Stimulated activated CD8-positive, alpha-beta memory T cell treated with anti-CD3 and anti-CD28 coated beads, Interleukin-7, amount 100 ng/mL, for 1 hour (primary cell): ENCODE measurements around the gene SUFU.

Experiments used
- DNase-seq, 2 donors: peaks; one replicate each; pipeline ENCODE4 v3.0.0-alpha.2; 2020; ENCODE audit warnings: low read depth in 2 of 2

Gene SUFU

DNA sequence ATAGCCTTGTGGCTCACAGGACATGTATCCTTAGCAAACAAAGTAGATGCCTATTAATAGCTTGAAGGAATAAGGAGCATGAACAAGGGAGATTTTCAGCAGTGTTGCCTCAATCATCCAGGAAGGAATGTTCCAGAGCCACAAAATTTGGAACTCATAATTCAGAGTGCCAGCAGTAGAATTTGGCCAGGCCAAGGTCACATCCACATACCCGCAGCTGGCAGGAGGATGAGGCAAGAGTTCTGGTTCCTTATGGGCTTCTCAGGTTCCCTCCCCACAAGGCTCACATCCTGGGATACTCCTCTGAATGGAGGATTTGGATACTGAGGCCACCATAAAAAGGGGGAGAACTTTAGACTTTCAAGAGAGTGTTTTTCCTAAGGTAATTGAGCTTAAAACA, 45.8 kb downstream of the SUFU start:
- no peak for DNase-seq

DNA sequence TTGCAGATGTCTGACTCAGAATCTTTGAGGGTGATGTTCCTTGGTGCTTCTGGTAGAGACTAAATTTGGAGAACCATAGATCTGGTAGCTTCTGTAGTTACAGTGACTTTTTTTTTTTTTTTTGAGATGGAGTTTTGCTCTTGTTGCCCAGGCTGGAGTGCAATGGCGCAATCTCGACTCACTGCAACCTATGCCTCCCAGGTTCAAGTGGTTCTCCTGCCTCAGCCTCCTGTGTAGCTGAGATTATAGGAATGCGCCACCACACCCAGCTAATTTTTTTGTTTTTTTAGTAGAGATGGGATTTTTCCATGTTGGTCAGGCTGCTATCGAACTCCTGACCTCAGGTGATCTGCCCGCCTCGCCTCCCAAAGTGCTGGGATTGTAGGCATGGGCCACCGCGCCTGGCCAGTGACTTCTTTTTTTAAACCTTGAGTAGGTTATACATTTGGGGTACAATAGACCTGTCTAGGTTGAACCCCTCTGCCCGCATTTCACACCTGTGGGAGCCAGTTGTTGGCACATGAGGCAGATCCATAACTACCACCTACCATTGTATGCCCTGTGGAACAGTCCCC, 47.0 kb downstream of the SUFU start:
- DNase-seq = no peak

DNA sequence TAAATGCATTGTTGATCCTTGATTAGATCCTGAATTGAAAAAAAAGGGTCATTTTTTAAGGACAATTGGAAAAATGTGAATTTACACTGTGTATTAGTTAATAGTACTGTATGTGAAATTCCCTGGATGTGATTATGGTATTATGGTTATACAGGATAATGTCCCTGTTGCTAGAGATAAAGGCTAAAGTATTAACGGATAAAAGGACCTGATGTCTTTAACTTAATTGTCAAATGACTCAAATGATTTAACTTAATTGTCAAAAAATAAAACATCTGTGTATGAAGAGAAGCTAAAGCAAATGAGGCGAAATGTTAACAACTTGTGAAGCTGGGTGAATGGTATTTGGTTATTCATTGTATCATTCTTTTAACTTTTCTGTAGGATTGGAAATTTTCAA, 48.8 kb downstream of the SUFU start:
- no peak for DNase-seq

DNA sequence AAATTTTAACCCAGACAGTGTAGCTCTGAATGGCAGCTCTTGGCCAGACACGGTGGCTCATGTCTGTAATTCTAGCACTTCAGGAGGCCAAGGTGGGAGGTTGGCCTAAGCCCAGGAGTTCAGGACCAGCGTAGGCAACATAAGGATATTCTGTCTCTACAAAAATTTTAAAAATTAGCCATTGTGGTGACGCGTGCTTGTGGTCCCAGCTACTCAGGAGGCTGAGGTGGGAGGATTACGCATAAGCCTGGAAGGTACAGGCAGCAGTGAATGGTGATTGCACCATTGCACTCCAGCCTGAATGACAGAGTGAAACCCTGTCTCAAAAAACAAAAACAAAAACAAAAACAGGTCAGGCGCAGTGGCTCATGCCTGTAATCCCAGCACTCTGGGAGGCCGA, 50.0 kb downstream of the SUFU start:
- no peak for DNase-seq

DNA sequence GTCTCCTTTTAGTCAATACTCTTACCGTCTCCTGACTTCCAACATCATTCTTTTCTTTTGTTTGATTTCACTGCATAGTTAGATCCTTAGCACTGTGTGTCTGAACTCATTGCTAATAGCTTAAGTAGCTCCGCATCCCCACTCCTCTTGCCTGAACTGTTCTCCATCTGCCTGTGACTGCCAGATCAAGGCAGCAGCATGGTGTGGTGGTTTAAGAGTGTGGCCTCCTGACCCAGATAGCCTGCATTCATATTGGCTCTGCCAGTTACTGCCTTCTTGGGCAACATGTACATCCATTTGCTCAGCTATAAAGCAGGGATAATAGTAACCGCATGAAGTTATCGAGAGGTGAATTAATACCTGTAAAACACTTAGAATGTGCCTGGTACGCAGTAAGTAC, 50.8 kb downstream of the SUFU start:
- no peak for DNase-seq

DNA sequence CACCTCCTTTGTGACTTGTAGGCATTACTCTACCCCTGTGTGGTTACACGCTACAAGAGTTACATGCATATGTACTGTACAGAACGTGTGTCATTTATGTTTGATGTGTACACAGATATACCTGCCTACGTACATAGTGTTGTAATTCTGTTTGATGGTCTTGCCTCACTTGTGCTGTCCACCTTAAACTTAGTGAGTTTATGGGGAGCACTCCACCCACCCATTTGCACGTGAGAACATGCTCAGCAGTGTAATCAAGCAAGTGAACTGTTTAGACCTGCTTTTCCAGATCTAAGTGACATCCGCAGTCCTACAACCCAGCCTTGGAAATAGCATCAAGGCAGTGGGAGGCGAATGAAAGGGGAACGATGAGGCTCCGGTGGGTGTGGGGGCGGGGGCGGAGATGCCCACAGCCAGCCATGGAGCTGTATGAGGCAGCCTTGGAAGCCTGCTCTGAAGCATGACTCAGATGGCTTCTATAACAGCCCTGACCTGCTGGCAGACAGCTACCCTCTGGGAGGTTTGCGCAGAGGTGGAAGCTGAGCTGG, 52.1 kb downstream of the SUFU start:
- no peak for DNase-seq

DNA sequence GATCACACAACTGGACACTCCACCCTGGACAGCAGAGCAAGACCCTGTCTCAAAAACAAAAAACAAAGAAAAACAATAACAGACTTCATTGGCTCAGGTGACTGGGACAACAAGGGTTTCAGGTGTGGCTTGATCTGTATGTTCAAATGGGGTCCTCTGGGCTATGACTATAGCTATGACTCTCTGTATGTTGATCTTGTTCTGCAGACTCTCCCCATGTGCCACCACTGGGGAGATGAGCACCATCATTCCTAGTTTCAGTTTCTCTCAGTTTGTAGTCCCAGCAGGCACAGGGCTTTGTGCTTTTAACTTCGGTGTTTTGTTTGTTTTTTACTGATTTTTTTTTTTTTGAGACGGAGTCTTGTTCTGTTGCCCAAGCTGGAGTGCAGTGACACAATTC, 53.8 kb downstream of the SUFU start:
- no peak for DNase-seq

DNA sequence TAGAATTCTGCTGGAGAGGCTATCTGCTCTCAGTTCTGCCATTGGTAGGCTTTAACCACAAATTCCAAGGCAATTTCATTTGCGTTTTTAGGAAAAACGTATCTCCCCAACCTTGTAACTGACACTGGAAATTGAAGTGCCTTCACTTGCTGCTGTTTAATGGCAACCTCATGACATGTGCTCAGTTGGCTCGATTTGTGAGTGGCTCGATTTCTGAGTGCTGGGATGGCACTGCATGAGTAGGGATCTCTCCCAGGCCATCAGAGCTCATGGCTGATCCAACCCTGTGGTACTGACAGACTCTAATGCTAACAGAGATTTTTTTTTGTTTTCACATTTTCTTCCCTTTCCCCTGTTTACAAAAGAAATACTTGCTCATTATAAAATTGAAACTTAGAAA, 56.0 kb downstream of the SUFU start:
- no peak for DNase-seq

DNA sequence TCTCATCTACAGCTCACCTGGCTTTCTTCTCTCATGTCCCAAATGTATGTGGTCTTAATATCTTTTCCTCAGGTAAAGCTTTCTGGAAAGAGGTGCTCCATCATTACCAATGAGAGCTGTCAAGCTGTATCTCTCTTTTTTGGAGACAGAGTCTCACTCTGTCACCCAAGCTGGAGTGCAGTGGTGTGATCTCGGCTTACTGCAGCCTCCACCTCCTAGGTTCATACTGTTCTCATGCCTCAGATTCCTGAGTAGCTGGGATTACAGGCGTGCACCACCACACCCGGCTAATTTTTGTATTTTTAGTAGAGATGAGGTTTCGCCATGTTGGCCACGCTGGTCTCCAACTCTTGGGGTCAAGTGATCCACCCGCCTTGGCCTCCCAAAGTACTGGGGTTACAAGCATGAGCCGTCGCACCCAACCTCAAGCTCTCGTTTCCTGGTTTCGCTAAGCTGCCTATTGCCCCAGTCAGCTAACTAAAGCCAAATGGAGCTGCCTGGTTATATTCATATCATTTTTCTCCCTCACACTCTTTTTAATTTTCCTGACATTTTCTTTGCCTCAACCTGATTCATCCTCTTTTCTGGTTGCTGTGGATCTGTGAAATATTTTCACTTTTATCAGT, 60.5 kb downstream of the SUFU start:
- DNase-seq = no peak

DNA sequence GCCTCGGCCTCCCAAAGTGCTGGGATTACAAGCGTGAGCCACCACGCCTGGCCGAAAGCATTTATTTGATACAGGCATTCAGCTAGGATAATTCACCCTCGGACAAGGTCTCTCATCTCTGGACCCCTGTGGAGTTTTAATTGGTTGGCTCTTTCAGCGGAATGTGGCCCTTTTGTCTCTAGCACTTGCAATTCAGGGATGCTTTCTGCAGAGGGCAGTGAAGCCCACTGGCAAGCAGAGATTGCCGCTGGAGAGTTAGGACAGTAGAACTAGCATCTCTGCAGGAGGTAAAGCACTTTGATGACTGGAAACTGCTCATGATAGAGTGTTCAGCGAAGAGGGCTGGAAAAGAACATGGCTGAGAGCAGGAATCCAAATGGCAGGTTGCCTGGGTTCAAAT, 62.0 kb downstream of the SUFU start:
- DNase-seq = no peak

DNA sequence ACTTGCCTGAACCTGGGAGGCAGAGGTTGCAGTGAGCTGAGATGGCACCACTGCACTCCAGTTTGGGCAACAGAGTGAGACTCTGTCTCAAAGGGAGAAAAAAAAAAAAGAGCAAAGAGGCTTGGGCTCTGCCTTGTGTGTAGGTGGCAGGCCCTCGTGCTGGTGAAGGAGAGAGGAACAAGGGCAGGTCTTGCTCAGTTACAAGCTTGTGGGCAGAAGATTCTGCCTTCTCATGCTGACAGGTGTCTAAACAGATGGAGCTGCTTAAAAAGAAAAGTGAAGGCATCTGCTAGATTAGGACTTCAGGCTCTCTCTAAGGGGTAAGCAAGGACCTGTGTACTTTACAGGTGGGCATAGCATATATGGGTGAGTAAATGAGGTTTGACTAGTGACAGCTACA, 75.0 kb downstream of the SUFU start:
- DNase-seq = no peak

DNA sequence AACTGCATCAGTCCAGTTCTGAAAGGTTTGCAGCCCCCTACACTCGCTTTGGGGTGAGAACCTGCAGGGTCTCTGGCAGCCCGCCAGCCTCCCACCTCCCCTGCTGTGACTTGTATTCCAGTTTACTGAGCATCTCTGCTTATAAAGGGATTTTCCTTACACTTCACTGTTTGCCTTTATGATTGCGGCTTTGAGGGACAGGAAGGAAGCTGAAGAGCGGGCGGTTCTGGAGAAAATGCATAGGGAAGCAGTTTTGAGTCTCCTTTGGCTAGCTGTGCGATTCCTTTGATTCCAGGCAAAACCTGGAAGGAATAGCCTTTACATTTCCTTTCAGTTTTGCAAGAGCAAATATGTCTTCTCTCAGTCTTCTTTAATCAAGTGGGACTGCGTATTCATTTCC, 75.6 kb downstream of the SUFU start:
- DNase-seq = no peak

DNA sequence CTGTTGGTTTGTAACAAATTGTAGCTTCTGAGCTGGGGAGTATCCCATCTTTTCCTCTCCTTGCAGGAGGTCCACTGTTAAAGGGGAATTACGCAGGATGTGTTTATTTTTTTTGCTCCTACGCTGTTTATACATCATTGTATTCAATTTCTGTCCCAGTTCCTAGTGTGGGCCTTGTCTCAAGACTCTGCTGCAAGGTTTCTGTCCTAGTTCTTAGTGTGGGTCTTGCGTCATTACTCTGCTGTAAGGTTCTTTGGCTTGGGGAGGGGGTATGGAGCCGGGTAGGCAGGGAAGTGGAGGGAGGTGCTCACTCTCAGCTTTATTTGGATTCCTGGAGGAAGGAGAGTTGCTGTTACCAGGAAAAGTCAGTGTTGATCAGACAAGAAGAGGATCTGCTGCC, 76.5 kb downstream of the SUFU start:
- no peak for DNase-seq

DNA sequence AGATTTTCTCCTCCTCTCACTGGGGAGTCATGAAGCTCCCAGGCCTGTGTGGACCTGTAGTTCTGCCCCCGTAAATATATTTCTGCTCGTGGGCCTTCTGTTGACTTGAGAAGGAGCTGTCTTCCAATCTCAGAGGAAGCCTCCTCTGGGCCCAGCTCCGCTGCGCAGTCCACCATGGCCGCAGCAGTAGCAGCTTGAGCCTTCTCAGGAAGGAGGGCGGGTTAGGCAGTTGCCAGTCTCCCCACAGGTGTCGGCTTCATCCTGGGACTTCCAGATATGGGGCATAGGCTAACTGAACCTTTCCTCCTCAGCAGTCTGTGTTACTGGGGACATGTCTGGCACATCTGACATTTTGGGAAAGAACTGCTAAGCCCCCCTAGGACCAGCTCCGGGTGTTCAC, 77.6 kb downstream of the SUFU start:
- no peak for DNase-seq

DNA sequence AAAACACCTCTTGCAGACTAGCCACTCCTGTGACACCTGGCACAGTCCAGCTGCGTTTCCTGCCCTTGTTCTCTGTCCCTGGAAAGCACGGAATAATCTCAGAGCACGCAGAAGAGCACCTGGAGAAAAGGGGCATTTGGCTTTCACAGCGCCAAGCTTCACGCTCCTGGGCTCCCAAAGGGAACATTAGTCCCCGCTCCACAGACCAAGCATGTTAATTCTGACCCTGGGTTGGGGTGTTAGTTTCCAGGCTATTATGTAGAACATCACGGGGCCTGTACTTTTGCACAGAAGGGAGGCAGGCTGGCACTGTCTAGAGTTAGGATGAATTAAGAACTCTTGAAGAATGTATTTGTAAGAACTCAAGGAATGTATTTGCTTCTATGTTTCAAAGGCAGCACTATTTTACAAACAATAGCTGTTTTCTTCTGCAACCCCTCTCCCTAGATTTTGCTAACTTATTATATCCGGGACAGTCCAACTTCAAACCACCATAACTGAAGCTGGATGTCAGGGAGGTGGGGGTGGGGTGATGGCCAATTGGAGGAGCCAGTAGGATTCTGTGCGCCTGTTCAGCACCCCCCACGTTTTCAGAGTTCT, 78.3 kb downstream of the SUFU start:
- DNase-seq = no peak

DNA sequence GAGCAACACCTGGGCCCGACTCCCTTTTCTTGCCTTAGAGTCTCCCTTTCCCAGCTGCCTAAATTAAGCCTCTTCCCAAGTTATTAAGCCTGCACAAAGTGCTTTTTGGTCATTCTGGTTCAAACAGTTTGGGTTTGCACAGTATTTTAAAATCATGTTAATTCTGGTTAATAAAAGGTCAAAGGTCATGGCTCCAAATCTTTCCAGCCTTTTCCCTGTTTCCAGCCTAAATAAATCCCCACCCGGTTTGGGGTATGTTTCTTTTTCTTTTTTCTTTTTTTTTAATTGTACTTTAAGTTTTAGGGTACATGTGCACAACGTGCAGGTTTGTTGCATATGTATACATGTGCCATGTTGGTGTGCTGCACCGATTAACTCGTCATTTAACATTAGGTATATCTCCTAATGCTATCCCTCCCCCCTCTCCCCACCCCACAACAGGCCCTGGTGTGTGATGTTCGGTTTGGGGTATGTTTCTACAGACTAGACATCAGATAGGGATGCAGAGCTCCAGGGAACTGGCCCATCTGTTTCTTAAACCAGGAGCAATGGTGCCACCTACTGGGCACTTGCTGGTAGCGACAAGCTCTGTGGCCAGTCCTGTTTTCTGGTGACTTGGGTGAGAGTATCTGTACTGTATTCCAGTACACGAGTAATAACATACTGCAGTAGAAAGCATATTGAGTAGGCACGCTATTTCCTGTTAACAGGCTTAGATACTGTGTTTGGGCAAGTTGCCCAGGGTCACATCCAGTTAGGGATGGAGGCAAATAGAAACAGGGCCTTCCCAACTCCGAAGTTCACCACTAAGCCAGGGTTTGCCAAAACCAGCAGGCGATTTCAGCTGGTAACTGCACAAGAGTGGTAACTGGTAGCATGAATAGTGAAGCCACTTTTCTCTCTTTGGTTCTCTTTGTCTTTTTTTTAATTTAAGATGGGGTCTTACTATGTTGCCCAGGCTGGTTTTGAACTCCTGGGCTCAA, 80.0 kb downstream of the SUFU start:
- peak; percentile 49 to 66 for DNase-seq

DNA sequence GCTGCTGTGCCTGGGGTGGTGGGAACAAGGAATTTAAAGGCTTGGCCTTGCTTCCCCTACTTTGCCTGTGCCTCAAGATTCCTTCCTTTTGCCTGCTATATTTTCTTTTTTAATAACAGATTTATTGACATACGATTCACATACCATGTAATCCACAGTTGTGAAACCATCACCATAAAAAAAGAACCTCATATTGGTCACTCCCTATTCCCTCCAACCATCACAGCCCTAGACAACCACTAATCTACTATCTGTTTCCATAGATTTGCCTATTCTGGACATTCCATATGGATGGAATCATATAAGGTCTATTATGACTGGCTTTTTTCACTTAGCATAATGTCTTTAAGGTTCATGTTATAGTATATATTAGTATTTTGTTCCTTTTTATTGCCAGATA, 81.3 kb downstream of the SUFU start:
- no peak for DNase-seq

DNA sequence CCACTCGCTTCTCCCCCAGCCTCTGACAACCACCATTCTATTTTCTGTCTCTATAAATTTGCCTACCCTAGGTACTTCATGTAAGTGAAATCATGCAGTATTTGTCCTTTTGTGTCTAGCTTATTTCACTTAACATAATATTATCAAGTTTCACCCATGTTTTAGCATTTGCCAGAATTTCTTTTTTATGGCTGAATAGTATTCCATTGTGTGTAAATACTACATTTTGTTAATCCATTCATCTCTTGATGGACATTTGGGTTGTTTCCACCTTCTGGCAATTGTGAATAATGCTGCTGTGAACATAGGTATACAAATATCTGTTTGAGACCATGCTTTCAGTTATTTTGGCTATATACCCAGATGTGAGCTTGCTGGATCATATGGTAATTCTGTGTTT, 83.1 kb downstream of the SUFU start:
- no peak for DNase-seq

DNA sequence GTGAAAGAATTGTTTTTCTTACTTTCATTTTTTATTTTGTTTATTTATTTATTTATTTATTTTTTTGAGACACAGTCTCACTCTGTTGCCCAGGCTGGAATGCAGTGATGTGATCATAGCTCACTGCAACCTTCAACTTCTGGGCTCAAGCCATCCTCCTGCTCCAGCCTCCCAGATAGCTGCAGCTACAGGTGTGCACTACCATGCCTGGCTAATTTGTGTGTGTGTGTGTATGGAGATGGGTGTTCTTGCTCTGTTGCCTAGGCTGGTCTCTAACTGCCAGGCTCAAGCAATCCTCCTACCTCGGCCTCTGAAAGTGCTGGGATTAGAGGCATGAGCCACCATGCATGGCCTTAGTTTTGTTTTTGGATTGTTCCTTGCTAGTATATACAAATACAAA, 85.1 kb downstream of the SUFU start:
- DNase-seq = no peak

DNA sequence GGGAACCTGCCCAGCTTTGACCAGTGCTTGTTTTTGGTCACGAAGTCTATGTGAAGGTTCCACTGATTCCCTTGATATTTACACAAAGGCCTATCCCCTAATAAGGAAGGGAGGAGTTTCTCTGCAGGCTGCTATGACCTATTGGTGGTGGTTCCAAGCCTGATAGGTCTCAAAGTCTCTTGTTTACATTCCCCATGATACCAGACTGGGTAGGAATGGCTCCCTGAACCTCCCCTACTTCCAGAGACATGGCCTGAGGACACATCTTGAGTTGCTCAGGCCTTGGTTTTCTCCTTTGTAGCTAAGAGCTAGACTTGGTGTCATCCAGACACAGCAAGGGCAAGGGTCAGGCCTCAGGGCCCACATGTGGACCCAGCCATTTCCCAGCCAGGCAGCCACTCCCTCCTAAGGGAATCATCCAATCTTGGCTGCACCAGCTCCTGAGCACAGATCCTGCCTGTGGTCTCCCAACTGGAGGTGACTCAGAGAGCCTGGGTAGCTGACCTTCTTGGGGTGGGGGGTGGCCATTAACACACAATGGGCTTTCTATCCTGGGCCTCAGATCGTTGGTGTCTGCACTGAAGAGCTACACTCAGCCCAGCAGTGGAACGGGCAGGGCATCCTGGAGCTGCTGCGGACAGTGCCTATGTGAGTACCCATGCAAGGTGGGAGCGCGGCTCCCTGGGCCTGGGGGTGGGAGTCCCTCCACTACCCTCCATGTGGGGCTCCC, 89.5 kb downstream of the SUFU start:
- no peak for DNase-seq

DNA sequence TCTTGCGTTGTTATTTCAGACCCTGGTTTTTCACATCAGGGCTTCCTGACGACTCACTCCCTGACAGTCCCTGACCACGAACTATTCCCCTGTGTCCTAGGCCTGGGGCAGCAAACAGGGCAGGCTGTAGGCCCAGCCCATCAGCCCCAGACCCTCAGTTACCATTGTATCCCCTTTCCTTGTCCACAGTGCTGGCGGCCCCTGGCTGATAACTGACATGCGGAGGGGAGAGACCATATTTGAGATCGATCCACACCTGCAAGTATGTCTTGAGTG, 90.0 kb downstream of the SUFU start:
- no peak for DNase-seq

DNA sequence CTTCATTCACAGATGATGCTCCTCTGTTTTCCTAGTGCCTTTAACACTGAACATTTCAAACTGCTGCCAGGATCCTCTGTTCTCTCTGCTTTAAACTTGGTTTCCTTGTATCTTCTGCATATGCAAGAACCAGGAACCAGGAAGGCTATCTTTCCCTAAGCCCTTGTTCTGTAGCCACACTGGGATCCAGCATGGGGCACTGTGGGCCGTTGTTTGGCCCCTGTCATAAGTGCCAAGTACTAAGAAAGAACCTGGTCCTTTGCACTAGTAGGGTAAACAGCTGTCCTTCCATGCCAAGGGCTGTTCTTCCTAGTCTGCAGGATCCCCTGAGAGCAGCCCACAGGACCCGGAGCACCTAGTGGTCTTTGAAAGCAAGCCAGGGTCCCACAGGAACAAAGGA, 91.5 kb downstream of the SUFU start:
- no peak for DNase-seq
